GM12865 (cell line): ENCODE measurements around the gene TIGD6.
"Not testable (repeated sequence)": the region's sequence is repeated elsewhere in the genome, so short reads cannot be mapped to it uniquely, and the experiment has no call there.

ENCODE experiments used
- DNase-seq: peaks from one replicate; pipeline ENCODE4 v3.0.0; 2010; ENCODE audit warnings: low read depth
- H3K4me3 ChIP-seq: 2 replicates; pipeline ENCODE4 v1.5.1; 2011; ENCODE audit warnings: mild to moderate bottlenecking, low read depth, low read length, control low read depth
- CTCF ChIP-seq: IDR thresholded peaks from 2 replicates; pipeline ENCODE4 v1.5.1; 2011; ENCODE audit warnings: low read length, control low read depth, low read depth, inconsistent platforms; ENCODE audit not compliant: insufficient read depth; ENCODE audit errors: missing control alignments

Gene TIGD6

GRCh38 chr5:150042459-150042858 is 42.0 kb upstream of the TIGD6 start:
- DNase-seq: no peak
- TF ChIP-seq CTCF: no peak
- no peak overlapping the region for H3K4me3 ChIP-seq

GRCh38 chr5:150038547-150038946 is 38.1 kb upstream of the TIGD6 start:
- no peak for DNase-seq
- H3K4me3 ChIP-seq: no peak overlapping the region
- no peak for TF ChIP-seq CTCF

- DNase-seq: no peak
- H3K4me3 ChIP-seq: no peak overlapping the region
- no peak for TF ChIP-seq CTCF
These were observed 36.1 kb upstream of the TIGD6 start for GRCh38 chr5:150036513-150036912.

GRCh38 chr5:150035139-150035895 is 34.9 kb upstream of the TIGD6 start:
- DNase-seq: peak; percentile 51
- H3K4me3 ChIP-seq: no peak overlapping the region
- TF ChIP-seq CTCF: no peak

GRCh38 chr5:150034662-150035061 is 34.2 kb upstream of the TIGD6 start:
- no peak for DNase-seq
- no peak overlapping the region for H3K4me3 ChIP-seq
- no peak for TF ChIP-seq CTCF

GRCh38 chr5:150033334-150033733 is 32.9 kb upstream of the TIGD6 start:
- no peak for TF ChIP-seq CTCF
- DNase-seq: no peak
- no peak overlapping the region for H3K4me3 ChIP-seq

- H3K4me3 ChIP-seq, DNase-seq: not testable (repeated sequence)
These were observed 27.6 kb upstream of the TIGD6 start for GRCh38 chr5:150028047-150028446.
